CD4-positive, alpha-beta T cell treated with Interferon gamma for 1 hour (primary cell): ENCODE results near the gene ARHGAP45.

ENCODE experiments used
- DNase-seq: peaks from one replicate; pipeline ENCODE4 v3.0.0-alpha.2; 2020

The ARHGAP45 gene

GRCh38 chr19:1040476-1041271 lies 26.3 kb upstream of the ARHGAP45 start:
- DNase-seq: peak; percentile 92

- no peak for DNase-seq
Measured at GRCh38 chr19:1041272-1041834, 25.6 kb upstream of the ARHGAP45 start.

- no peak for DNase-seq
Measured at GRCh38 chr19:1041835-1042685, 24.9 kb upstream of the ARHGAP45 start.

- no peak for DNase-seq
Measured at GRCh38 chr19:1042689-1043511, 24.1 kb upstream of the ARHGAP45 start.

- DNase-seq: peak; percentile 83
Measured at GRCh38 chr19:1045247-1045603, 21.7 kb upstream of the ARHGAP45 start.

- no peak for DNase-seq
Measured at GRCh38 chr19:1046117-1046626, 20.8 kb upstream of the ARHGAP45 start.

GRCh38 chr19:1046836-1047695 lies 19.9 kb upstream of the ARHGAP45 start:
- no peak for DNase-seq

GRCh38 chr19:1047696-1048147 lies 19.2 kb upstream of the ARHGAP45 start:
- DNase-seq: no peak

- no peak for DNase-seq
Measured at GRCh38 chr19:1049106-1049505, 17.9 kb upstream of the ARHGAP45 start.

GRCh38 chr19:1049800-1050199 lies 17.2 kb upstream of the ARHGAP45 start:
- no peak for DNase-seq

- DNase-seq: no peak
Measured at GRCh38 chr19:1050989-1051788, 15.8 kb upstream of the ARHGAP45 start.

GRCh38 chr19:1051791-1052190 lies 15.2 kb upstream of the ARHGAP45 start:
- DNase-seq: no peak

- DNase-seq: no peak
Measured at GRCh38 chr19:1052349-1052975, 14.5 kb upstream of the ARHGAP45 start.

GRCh38 chr19:1053176-1054101 lies 13.5 kb upstream of the ARHGAP45 start:
- DNase-seq: no peak

- no peak for DNase-seq
Measured at GRCh38 chr19:1054102-1055027, 12.6 kb upstream of the ARHGAP45 start.

GRCh38 chr19:1055028-1055425 lies 11.9 kb upstream of the ARHGAP45 start:
- DNase-seq: no peak

GRCh38 chr19:1055886-1056620 lies 10.9 kb upstream of the ARHGAP45 start:
- DNase-seq: no peak
